Measurements from ENCODE around the gene ADH4. TPM values are rescaled to one million over a fixed set of nuclear protein-coding genes. Genes with fewer than 3 reads are reported as not detected.

ADH4 gene
- total and polyA plus RNA-seq, 2 donors (not counting 3 experiments of a cell fraction or from before 2014, with no cell fraction given): not detected

DNA sequence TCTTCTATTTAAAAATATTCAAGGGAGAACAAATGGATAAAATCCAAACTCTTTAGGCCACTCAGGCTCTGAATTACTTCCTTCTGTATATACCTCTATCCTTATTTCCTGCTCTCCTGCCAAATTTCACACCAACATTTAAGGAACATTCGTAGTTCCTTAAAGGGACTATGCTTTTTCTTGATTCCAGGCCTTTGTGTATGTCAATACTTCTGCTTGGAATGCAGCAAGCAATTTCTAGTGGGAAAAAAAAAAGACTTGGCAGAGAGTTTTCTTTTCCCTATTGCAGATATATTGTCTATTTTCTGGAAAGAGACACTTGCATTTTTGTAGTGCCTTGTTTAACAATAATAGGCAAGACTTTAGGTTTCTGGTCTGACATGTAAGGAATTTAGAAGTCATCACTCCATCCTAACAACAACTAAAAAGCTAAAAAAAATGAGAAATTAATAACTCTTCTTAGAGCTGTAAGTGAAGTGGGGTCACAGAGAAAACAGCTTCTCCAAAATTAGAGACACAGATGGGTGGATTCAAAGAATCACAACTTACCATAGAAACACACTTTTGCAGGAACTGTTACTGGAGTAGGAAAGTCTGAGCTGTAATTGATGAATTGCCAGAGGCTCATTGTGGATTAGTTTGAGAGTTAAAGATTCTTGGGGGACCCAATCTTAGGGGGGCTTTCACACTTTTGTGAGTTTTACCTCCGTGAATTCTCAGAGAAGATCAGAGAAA, 53.4 kb downstream of the ADH4 start:
- no TSS peak for BruUV-seq (replicated peaks)
- H3K4me2 ChIP-seq (ENCODE audit: insufficient read depth, low read length): no peak overlapping the region
- intact Hi-C loops (cut with micrococcal nuclease): no loop called here
- dilution Hi-C loops (cut with MboI; ENCODE audit: extremely low pct_ligation_motif_present, low sequenced_read_pairs): no loop called here
- H4K20me1 ChIP-seq (replicated peaks; ENCODE audit: control insufficient read depth, extremely low read depth, insufficient read depth, low read length): no peaks in the 10 kb centered on the region
- no peak overlapping the region for H2AFZ ChIP-seq (ENCODE audit: low read depth, low read length)
- peaks cover 8% of the 10 kb centered on the region for H3K4me1 ChIP-seq (ENCODE audit: control insufficient read depth, extremely low read depth, insufficient read depth, low read length)
- no peaks in the 10 kb centered on the region for H3K36me3 ChIP-seq (ENCODE audit: control insufficient read depth in 2 of 2, extremely low read depth in 1 of 2, insufficient read depth in 2 of 2, low read length in 2 of 2)
- no peak overlapping the region for H3K27ac ChIP-seq (ENCODE audit: insufficient read depth, low read depth, low read length)
- H3K9ac ChIP-seq (replicated peaks; ENCODE audit: extremely low read depth, insufficient read depth, low read length): no peak overlapping the region
- ChIA-PET CTCF (interaction anchor here (0.9 to 1.2 kb wide), 2 partner anchors 35 to 95 kb away, joined by 3 read pairs; partner anchors contain the start of gene METAP1), POLR2A (no interaction called here)
- H3K9me1 ChIP-seq (replicated peaks; ENCODE audit: control insufficient read depth, extremely low read depth, insufficient read depth, low read length): no peaks in the 10 kb centered on the region
- DNase-seq (ENCODE audit: low read depth, low spot score) (no peak), FAIRE-seq (no peak)
- no peak overlapping the region for H3K4me3 ChIP-seq (replicated peaks in 1 of 3; ENCODE audit: insufficient read depth in 1 of 3, low read depth in 1 of 3, low read length in 3 of 3)
- TF ChIP-seq EZH2 (IDR thresholded peaks at IDR 0.05; ENCODE audit: borderline replicate concordance, low read depth, low read length, severe bottlenecking) (no peak), GATA2 (IDR thresholded peaks at IDR 0.05; ENCODE audit: insufficient read depth, insufficient read length, low read depth, low read length) (no peak), POLR2AphosphoS5 (IDR thresholded peaks at IDR 0.05; ENCODE audit: insufficient read depth, low read depth, low read length) (no peak), POLR2A (IDR thresholded peaks at IDR 0.05; ENCODE audit: low read depth, low read length) (no peak)
- TF ChIP-seq, protein P1, sequence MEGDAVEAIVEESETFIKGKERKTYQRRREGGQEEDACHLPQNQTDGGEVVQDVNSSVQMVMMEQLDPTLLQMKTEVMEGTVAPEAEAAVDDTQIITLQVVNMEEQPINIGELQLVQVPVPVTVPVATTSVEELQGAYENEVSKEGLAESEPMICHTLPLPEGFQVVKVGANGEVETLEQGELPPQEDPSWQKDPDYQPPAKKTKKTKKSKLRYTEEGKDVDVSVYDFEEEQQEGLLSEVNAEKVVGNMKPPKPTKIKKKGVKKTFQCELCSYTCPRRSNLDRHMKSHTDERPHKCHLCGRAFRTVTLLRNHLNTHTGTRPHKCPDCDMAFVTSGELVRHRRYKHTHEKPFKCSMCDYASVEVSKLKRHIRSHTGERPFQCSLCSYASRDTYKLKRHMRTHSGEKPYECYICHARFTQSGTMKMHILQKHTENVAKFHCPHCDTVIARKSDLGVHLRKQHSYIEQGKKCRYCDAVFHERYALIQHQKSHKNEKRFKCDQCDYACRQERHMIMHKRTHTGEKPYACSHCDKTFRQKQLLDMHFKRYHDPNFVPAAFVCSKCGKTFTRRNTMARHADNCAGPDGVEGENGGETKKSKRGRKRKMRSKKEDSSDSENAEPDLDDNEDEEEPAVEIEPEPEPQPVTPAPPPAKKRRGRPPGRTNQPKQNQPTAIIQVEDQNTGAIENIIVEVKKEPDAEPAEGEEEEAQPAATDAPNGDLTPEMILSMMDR (IDR thresholded peaks at IDR 0.05; ENCODE audit: extremely low read depth in 1 of 2, insufficient read depth in 1 of 2, low read depth in 1 of 2, low read length in 2 of 2): no peak
- H3K79me2 ChIP-seq (ENCODE audit: control insufficient read depth, insufficient read depth, low read length): peaks cover 24% of the 10 kb centered on the region
- H3K27me3 ChIP-seq (ENCODE audit: control insufficient read depth in 2 of 2, insufficient read depth in 2 of 2, low read length in 2 of 2): no peaks in the 10 kb centered on the region
- H3K9me3 ChIP-seq (replicated peaks; ENCODE audit: control insufficient read depth, insufficient read depth, low read length): no peaks in the 10 kb centered on the region
